Activated T-helper 9 cell treated with anti-CD3 and anti-CD28 coated beads, Interleukin-2, amount 50 U/mL, for 16 hours (primary cell): ENCODE data around the gene ZNF2.

Experiments
- DNase-seq: peaks from one replicate; pipeline ENCODE4 v3.0.0-alpha.2; 2020; ENCODE audit warnings: low read depth

ZNF2 gene

GRCh38 chr2:95165371-95166064, at the start of gene ZNF2:
Gene ZNF2 (plus strand): TSS chr2:95165809. CDS start chr2:95176227, 10,418 bp downstream.
- DNase-seq, result peak; percentile 96

GRCh38 chr2:95121093-95121406, 44.6 kb upstream of the ZNF2 start:
- no peak for DNase-seq

- DNase-seq, result peak; percentile 80
Observed at GRCh38 chr2:95121407-95122196, 44.0 kb upstream of the ZNF2 start, which contains the start of gene MRPS5. Gene MRPS5 (minus strand): TSS chr2:95121808. CDS start chr2:95121791, 17 bp downstream.

- DNase-seq, result no peak
Observed at GRCh38 chr2:95122197-95122551, 43.4 kb upstream of the ZNF2 start.

DNA sequence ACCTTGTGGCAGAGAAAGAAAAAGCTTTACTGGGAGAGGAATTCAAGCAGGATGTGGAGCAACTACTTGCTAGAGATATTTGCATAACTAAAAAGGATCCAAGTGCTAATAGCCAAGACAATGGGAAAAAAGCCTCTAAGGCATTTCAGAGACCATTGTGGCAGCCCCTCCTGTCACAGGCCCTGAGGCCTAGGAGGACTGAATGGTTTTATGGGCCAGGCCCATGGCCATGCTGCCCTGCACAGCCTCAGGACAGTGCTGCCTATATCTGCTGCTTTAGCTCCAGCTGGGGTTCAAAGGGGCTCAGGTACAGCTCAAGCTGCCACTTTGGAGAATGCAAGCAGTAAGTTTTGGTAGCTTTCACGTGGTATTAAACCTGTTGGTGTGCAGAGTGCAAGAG, 26.9 kb upstream of the ZNF2 start:
- DNase-seq, result no peak

DNA sequence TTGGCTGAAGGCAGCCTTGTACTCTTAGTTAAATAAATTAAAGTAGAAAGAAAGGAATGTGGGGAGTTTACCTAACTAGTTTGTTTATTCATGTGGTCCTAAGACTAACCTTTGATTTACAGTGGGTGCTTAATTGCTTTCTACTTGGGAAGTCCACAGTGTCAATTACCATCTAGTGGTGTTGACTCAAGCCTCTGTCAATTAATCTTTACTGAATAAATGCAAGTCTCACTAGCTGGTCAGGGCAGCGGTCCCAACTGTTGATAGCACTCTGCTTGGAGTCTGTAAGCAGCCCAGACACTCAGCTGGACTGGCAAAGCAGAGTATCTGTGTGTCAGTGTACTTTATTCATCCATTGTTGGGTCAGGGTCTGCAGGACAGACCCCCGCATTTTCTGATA, 21.8 kb upstream of the ZNF2 start:
- DNase-seq, result no peak

DNA sequence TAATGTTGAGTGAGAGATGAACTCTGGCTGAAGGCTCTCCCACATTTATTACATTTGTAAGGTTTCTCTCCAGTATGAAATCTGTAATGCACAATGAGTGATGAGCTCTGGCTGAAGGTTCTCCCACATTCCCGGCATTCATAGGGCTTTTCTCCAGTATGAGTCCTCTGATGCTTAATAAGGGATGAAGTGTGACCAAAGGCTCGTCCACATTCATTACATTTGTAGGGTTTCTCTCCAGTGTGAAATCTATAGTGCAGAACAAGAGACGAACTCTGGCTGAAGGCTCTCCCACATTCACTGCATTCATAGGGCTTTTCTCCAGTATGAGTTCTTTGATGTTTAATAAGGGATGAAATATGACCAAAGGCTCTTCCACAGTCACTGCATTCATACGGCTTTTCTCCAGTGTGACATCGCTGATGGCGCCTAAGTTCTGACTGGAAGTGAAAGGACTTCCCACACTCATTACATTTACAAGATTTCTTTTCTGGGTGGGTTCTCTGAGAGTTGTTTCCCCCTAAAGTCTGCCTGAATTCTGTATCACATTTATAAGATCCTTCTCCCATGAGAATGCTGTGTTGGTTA, 16.1 kb upstream of the ZNF2 start:
- no peak for DNase-seq

GRCh38 chr2:95158441-95158840, 7.2 kb upstream of the ZNF2 start:
- DNase-seq, result no peak

DNA sequence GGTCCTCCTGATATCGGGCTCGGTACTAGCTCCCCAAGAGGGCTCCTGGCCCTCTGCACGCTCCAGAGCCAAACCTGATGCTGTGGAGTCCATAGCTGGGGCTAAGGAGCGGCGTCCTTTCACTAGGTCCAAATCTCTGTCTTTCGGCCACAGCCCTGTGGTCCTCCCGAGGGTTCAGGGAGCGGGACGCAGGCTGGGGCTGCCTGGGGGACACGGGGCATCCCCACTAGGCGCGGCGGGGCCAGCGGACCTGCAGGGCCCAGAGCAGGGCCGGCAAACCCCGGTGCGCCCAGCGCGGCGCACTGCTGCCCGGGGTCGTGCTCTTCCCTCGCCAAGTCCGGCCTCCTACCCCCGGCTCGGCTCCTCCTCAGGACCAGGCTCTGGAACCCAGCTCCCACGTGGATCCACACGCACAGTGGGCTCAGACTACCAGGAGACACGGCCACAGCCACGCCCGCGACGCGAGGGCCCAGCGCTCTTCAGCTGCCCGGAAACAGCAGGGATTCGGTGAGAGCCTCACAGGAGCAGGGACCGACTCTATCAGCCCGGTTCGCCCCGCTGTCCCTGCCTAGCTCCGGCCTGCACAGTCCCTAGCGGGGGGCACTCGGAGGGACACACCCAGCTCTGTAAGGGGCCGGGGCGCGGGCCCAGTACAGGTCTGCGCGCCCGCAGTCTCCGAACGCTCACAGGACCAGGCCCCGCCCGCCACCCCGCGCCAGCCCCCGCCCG, 6.6 kb upstream of the ZNF2 start:
- DNase-seq, result no peak

GRCh38 chr2:95159690-95160449, 5.7 kb upstream of the ZNF2 start, which contains the start of gene ZNF514:
Gene ZNF514 (minus strand): TSS chr2:95159848. CDS start chr2:95153253, 6,595 bp downstream.
- peak; percentile 68 for DNase-seq

DNA sequence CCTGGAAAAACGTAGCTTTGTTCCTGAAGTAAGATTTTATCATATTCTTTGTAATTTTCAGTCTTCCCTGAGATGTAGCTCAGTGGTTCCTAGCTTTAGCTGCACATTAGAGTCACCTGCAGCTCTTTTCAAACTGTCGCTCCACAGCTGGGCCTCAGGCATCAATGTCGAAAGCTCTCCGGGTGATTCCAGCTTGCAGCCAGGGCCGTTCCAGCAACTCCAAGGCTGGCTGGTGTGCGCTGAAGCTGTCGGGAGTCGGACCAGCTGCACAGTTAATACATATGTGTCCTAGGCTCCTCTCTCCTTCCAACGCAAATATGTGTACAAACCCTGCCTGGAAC, 609 bp upstream of the ZNF2 start:
- DNase-seq, result no peak

DNA sequence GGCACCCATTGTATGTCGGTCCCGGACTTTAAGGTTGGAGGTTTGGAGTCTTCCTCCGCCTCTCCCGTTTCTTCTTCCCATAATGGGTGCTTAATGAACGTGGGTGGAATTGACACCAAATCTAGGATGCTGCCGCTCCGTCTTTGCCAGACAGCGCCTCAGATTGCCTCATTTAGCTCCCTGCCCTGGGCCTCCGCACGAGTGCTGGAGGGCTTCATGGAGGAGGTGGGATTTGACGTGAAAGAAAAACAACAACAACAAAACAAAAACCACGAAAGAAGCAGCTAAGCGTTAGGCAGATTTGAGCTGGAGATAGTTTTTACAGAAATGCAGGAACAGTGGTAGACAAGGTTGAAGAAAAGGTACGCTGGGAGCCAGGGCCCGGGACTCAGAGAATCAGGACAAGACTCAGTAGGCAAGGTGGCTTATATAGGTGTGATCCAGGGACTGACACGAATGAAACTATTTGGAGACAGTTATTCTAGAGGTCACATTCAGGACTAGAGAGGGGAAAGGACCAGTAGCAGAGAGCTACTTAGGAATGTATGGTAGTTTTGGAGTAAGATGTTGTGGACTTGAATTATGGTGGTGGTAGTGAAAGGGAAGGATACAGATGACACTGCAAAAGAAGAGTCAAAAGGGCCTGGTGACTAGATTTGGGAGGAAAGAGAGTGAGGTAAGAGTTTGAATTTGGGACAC, 605 bp downstream of the ZNF2 start:
- DNase-seq, result no peak

DNA sequence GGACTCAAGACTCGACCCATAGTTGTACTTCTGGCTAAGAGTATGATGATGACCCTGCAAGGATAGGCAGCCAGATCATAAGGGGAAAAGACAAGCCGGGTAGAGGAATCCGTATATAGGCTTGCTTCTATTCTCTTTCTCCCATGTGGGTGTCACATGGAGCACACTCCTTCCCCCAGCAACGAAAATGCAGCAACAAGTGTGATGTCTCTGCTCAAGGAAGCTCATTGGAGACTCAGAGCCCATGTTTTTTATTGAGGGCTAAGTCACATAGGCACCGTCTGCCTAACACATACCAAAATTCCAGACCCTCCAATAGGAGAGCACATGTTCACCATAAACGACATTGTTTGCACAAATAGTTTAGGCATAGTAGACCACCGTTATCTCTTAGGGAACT, 6.3 kb downstream of the ZNF2 start:
- DNase-seq, result no peak

DNA sequence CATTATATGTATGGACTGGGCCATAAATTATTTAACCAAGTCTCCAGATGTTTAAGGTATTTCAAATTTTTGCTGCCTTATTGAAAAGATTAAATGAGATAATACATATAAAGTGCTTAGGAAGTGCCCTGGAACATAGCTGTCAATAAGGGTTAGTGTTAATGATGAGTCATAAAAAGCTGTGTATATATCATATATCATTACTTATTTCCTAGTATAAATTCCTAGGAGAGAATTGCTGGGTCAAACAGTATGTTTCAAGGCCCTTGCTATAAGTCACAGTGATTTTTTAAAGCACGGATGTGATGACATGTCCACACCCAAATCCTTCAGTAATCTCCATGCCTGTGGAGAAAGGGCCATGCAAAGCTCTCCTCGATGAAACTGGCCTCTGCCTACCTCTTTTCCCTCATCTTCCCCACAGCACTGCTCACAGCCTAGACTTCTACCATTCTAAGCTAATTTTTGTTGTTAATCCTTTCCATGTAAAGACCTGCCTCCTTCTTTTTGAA, 8.5 kb downstream of the ZNF2 start:
- DNase-seq, result no peak

DNA sequence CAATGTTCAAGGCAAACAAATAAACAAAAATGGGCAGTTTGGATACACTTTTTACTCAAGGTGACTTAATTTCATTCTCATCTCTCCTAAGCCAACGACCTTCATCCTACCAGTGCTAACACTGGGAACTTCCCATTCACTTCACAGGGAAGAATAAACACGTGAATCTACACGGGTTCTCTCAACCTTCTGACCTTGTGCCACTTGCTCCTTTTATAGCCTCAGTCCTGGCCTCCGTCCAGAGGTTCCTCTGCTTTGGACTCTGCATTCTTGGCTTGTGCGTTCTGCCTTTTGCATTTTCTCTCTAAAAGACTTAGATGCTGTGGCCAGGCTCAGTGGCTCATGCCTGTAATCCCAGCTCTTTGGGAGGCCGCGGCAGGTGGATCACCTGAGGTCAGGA, 13.8 kb downstream of the ZNF2 start:
- no peak for DNase-seq

- no peak for DNase-seq
Observed at GRCh38 chr2:95181774-95182173, 16.2 kb downstream of the ZNF2 start.

DNA sequence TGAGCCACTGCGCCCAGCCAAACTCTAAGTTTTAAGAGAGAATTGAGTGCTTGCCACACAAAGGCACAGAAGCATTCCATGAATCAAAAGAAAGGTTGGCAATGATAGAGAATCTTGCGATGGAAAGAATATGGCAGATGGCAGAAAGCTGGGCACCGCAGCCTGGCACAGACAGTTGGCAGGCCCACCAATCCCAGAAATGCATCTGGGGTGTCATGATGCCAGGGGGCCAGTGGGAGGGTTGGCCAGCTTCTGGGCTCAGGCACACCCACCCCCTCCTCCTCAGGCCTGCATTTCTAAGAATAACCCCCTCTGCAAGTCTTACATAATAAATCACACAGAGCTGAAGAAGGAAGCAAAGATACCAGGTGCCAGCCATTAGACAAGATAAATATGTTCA, 19.6 kb downstream of the ZNF2 start:
- no peak for DNase-seq

DNA sequence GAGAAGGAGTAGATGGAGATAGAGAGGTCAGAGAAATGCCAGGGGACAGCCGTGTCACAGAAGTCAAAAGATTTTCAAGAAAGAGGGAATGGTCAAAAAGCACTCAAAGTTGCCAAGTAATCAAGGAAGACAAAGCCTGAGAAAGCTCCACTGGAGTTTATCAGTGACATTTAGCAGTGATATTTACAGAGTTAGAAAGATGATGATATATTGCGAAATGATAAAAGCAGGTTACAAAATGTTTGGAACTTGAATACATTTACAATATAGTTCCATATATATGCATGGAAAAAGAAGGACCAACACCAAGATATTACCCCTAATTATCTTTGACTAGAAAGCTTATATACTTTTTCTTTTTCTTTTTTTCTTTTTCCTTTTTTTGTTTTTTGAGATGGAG, 20.4 kb downstream of the ZNF2 start:
- DNase-seq, result no peak

GRCh38 chr2:95192956-95193355, 27.3 kb downstream of the ZNF2 start:
- DNase-seq, result peak; percentile 10

- no peak for DNase-seq
Observed at GRCh38 chr2:95203911-95204310, 38.3 kb downstream of the ZNF2 start.

- DNase-seq, result no peak
Observed at GRCh38 chr2:95204396-95204795, 38.8 kb downstream of the ZNF2 start.
